Kidney (tissue), 14 donors: Measurements from ENCODE around the gene ITIH4. TPM values are rescaled to one million over a fixed set of nuclear protein-coding genes. Genes with fewer than 3 reads are reported as not detected.

ENCODE experiments used
- DNase-seq, 5 donors: peaks; one replicate each; pipeline ENCODE4 v3.0.0-alpha.2; 2013 to 2020
- FAIRE-seq: peaks from 2 replicates; lab custom pipeline; 2012; peaks lifted over from hg19 to GRCh38; lab: Jason Lieb, UNC
- H3K27ac ChIP-seq, 2 donors: one replicate each; pipeline ENCODE4 v1.7.0; 2013; ENCODE audit warnings: low read depth in 2 of 2, low read length in 2 of 2, inconsistent platforms in 1 of 2
- H3K27me3 ChIP-seq: one replicate; pipeline ENCODE4 v1.7.1; 2013; ENCODE audit warnings: low read length, inconsistent platforms; ENCODE audit not compliant: control insufficient read depth, insufficient read depth
- H3K36me3 ChIP-seq, 3 donors: one replicate each; pipeline versions ENCODE4 v1.7.0 to v1.7.1; 2013; ENCODE audit warnings: low read length in 3 of 3, control low read depth in 1 of 3, inconsistent platforms in 1 of 3; ENCODE audit not compliant: insufficient read depth in 3 of 3, control insufficient read depth in 2 of 3
- H3K4me1 ChIP-seq, 3 donors: one replicate each; pipeline versions ENCODE4 v1.7.0 to v1.7.1; 2013; ENCODE audit warnings: low read length in 3 of 3, inconsistent platforms in 1 of 3, low read depth in 1 of 3; ENCODE audit not compliant: control insufficient read depth in 2 of 3, insufficient read depth in 2 of 3
- H3K4me3 ChIP-seq, 3 donors: one replicate each; pipeline versions ENCODE4 v1.7.0 to v1.8.1; 2013; ENCODE audit warnings: low read length in 3 of 3, control low read depth in 1 of 3, inconsistent platforms in 1 of 3
- H3K9ac ChIP-seq, 3 donors: one replicate each; pipeline versions ENCODE4 v1.7.0 to v1.7.1; 2013; ENCODE audit warnings: low read length in 3 of 3, control low read depth in 1 of 3, inconsistent platforms in 1 of 3
- H3K9me3 ChIP-seq, 3 donors: one replicate each; pipeline versions ENCODE4 v1.7.0 to v1.7.1; 2013; ENCODE audit warnings: low read length in 3 of 3, control low read depth in 1 of 3, inconsistent platforms in 1 of 3; ENCODE audit not compliant: control insufficient read depth in 2 of 3, insufficient read depth in 1 of 3
- intact Hi-C: fragments of 100-400 bp; cut with DNase I; formaldehyde crosslinking; loops from one replicate; pipeline ENCODE4 v1.11.1; 2022
- polyA plus RNA-seq: library from polyadenylated mRNA; stranded (reverse); fragments of 350-450 nt; fragmentation: Illumina TruSeq; extraction: RNeasy Lipid Tissue Mini Kit (QIAGEN cat#74804); gene quantifications from one replicate; pipeline ENCODE4 v1.2.3, GENCODE V29; 2014; ENCODE audit warnings: low read depth, low replicate concordance; ENCODE audit not compliant: insufficient read depth
- total RNA-seq: library from RNA; stranded (reverse); fragmentation: NEBNext Ultra II Directional; extraction: Animal tissue kit (Norgen Biotek cat#: 25700); gene quantifications from one replicate; pipeline ENCODE4 v1.2.1, GENCODE V29; 2021
- TF ChIP-seq, protein P1 (sequence below): IDR thresholded peaks from 3 replicates; pipeline ENCODE4 v1.5.1; 2012; ENCODE audit warnings: mild to moderate bottlenecking, moderate library complexity, borderline replicate concordance; ENCODE audit not compliant: insufficient read depth; ENCODE audit errors: extremely low read depth
- donor health status: control.
- donor health status: control.
- donor health status: control.
- donor health status: control.
- donor health status: control.
- donor health status: DM: yes; HTN: yes; CAD: no.
- donor health status: Normal renal cell carcinoma (clear cell type).

Gene ITIH4
- total and polyA plus RNA-seq, 2 donors from 2014 or later, result 12.9 to 15.4 TPM

DNA sequence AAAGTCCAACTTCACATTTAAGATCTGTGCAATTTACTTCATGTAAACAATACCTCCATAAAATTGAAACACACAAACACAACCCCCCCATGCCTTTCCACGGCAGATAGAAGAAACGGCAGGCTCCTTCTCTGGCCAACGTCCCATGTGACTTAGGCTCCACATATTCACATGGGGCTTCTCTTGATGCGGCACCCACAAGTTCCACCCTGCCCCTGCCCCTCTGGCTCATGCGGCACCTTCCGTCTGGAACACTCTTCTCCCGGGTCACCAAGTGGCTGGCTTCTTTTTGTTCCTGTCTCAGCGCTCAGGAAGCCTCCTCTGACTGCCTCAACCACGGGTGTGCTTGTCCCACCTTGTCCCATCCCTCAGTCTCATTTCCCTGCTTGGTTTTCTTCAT lies 41.3 kb upstream of the ITIH4 start:
- no peaks in the 10 kb centered on the region for H3K9me3 ChIP-seq
- H3K27ac ChIP-seq, result no peak overlapping the region
- peaks cover 0 to 7% (median 0%) of the 10 kb centered on the region in 3 donors for H3K4me1 ChIP-seq
- no peak overlapping the region for H3K9ac ChIP-seq
- FAIRE-seq (no peak), DNase-seq (no peak)
- TF ChIP-seq, protein P1, sequence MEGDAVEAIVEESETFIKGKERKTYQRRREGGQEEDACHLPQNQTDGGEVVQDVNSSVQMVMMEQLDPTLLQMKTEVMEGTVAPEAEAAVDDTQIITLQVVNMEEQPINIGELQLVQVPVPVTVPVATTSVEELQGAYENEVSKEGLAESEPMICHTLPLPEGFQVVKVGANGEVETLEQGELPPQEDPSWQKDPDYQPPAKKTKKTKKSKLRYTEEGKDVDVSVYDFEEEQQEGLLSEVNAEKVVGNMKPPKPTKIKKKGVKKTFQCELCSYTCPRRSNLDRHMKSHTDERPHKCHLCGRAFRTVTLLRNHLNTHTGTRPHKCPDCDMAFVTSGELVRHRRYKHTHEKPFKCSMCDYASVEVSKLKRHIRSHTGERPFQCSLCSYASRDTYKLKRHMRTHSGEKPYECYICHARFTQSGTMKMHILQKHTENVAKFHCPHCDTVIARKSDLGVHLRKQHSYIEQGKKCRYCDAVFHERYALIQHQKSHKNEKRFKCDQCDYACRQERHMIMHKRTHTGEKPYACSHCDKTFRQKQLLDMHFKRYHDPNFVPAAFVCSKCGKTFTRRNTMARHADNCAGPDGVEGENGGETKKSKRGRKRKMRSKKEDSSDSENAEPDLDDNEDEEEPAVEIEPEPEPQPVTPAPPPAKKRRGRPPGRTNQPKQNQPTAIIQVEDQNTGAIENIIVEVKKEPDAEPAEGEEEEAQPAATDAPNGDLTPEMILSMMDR, result no peak
- no peak overlapping the region for H3K4me3 ChIP-seq
- H3K27me3 ChIP-seq, result no peaks in the 10 kb centered on the region
- no peaks in the 10 kb centered on the region for H3K36me3 ChIP-seq
- intact Hi-C loops, result no loop called here

- Histone ChIP-seq H3K4me3 (no peak overlapping the region), H3K27ac (no peak overlapping the region), H3K9me3 (no peaks in the 10 kb centered on the region), H3K27me3 (no peaks in the 10 kb centered on the region), H3K4me1 (peaks cover 0 to 3% (median 0%) of the 10 kb centered on the region in 3 donors), H3K36me3 (no peaks in the 10 kb centered on the region), H3K9ac (no peak overlapping the region)
- intact Hi-C loops, result no loop called here
- TF ChIP-seq, protein P1, result no peak
- DNase-seq (no peak), FAIRE-seq (no peak)
Measured at GRCh38 chr3:52870471-52870870, 40.0 kb upstream of the ITIH4 start.

- DNase-seq, result no peak
- Histone ChIP-seq H3K9ac (no peak overlapping the region), H3K4me1 (peaks cover 0 to 3% (median 0%) of the 10 kb centered on the region in 3 donors), H3K27me3 (no peaks in the 10 kb centered on the region), H3K9me3 (no peaks in the 10 kb centered on the region), H3K27ac (no peak overlapping the region), H3K36me3 (no peaks in the 10 kb centered on the region), H3K4me3 (no peak overlapping the region)
- FAIRE-seq, result no peak
- TF ChIP-seq, protein P1, result no peak
- intact Hi-C loops, result no loop called here
Measured at GRCh38 chr3:52866427-52866826, 36.0 kb upstream of the ITIH4 start.

DNA sequence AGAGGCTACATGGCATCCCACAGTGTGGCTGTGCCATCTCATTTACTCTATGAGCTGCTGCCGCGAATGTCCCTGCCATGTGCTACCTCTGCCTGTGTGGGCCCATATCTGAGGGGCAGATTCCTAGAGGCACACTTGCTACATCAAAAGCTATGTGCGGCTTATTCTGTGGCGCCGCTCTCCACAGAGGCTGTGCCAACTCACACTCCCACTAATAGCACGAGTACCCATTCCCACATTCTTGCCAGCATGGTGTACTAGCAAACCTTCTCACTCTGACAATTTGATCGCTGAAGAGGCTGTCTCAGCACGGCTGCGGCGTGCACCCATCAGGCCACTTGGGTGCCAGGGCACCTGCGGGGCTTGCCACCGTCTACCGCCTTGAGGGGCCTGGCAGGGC lies 35.5 kb upstream of the ITIH4 start:
- FAIRE-seq (no peak), DNase-seq (no peak)
- H3K27ac ChIP-seq, result no peak overlapping the region
- H3K27me3 ChIP-seq, result no peaks in the 10 kb centered on the region
- no peaks in the 10 kb centered on the region for H3K36me3 ChIP-seq
- no peaks in the 10 kb centered on the region for H3K9me3 ChIP-seq
- TF ChIP-seq, protein P1, result no peak
- no peak overlapping the region for H3K4me3 ChIP-seq
- intact Hi-C loops, result no loop called here
- H3K4me1 ChIP-seq, result peaks cover 0 to 3% (median 0%) of the 10 kb centered on the region in 3 donors
- no peak overlapping the region for H3K9ac ChIP-seq
